ENCODE results near the gene FBLN1.
"Not testable (repeated sequence)": the region's sequence is repeated elsewhere in the genome, so short reads cannot be mapped to it uniquely, and the experiment has no call there.

Gene FBLN1

DNA sequence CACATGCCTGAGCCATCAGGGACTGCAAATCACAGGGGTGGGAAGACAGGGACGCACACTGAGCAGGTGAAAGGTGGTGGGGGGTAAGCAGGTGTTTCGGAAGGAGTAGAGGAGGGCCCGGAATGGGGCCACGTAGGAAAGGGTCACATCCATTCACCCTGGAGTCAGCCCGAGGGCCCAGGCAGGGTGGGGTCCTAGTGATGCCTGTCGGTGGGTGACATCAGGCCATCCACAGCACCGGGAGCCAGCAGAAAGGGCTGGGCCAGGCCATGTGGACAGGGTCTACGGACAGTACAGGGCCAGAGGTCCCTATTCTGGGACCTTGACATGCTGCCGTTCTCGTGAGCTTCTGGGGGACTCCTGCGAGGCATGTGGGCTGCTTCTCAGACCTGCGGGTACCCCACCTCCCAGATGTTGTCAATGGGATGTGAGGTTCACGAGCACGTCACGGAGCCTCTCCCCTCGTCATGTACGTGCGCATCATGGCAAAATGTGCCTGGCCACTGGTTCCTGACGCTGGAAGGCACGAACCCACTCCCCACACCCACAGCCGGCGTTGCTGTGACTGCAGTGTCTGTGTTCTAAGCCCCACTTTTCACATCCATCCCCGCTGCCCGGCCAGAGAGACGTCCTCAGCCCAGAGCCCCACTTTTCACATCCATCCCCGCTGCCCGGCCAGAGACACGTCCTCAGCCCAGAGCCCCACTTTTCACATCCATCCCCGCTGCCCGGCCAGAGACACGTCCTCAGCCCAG lies 84.1 kb downstream of the FBLN1 start:
- DNase-seq (ENCODE audit: low read depth, low spot score): no peak
- H3K4me3 ChIP-seq (ENCODE audit: low read length): no peak overlapping the region

DNA sequence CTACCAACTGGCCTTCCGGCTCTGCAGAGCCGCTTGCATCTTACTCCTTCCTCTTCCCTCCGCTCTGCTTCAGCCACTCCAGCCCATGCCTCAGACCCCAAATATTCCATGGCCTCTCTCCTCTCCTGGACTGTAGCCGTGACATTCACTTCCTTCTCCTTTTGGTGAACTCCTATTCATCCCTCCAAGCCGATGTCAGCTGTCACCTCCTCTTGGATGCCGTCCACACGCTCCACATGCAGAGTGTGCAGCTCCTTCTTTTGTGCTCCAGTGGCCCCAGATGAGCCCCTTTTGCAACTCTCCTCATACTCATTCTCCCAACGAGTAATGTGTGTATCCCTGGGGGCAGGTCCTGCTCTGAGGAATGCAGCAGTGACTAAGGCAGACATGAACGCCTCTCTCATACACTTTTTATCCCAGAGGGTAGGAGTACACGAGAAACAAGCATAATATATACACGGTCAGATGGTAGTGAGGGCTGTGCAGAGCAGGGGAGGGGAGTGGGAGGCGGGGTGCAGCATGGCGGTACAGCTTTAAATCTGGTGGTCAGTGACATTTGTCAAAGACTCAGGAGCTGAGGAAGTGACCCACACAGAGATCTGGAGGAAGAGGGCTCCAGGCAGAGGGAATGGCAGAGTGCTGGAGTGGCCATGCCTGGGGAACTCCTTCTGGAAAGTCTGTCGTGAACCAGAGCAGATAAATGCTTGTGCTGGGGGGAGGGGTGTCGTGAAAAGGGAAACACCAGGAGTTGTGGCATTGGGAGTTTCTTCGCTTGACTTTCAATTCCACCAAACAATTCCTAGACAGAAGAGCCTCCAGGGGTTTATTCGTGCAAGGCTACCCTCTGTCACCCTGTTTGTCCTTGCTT lies 85.2 kb downstream of the FBLN1 start:
- no peak for DNase-seq (ENCODE audit: low read depth, low spot score)
- no peak overlapping the region for H3K4me3 ChIP-seq (ENCODE audit: low read length)

DNA sequence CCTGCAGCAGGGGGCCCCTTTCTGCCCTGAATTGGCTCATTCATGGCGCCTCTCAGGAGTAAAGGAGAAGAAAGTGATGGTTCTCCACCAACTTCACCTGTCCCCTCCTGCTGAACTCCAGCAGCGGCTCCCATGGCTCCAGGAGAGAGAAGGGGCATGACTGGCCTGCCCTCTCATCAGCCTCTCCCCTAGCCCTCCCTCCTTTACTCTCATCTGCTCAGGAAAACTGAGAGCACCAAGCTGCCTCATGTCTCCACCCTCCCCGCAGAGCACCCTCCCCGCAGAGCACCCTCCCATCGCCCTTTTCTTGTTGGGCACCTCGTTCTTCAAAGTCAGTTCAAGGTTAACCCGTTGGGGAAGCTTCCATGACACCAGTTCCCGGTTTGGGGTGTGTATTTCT lies 86.9 kb downstream of the FBLN1 start:
- no peak for DNase-seq (ENCODE audit: low read depth, low spot score)

DNA sequence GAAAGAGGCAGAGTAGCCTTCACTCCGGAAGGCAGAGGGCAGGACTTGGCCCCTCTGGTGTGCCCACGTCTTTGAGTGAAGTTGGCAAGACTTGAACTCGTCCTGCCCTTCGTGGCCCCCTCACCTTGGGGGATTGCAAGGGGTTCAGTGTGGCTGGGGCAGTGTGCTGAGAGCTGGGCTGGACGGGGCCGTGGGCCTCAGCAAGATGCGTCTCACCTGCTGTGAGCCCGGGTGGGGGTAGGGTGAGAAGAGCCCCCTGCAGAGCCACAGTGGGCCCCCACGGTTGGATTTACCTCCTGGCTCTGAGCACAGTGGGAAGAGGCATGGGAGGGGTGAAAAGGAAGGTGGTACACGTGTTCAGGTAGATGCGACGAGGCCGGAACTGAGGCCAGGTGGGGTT lies 87.6 kb downstream of the FBLN1 start:
- H3K4me3 ChIP-seq (ENCODE audit: low read length): no peak overlapping the region

More for the DNA sequence above, 86.9 kb downstream of the FBLN1 start:
- H3K4me3 ChIP-seq (ENCODE audit: low read length): no peak overlapping the region

GRCh38 chr22:45591633-45592213 lies 89.0 kb downstream of the FBLN1 start:
- DNase-seq (ENCODE audit: low read depth, low spot score); H3K4me3 ChIP-seq (ENCODE audit: low read length): not testable (repeated sequence)

More for the DNA sequence above, 87.6 kb downstream of the FBLN1 start:
- no peak for DNase-seq (ENCODE audit: low read depth, low spot score)

GRCh38 chr22:45594123-45594941 lies 91.6 kb downstream of the FBLN1 start:
- H3K4me3 ChIP-seq (ENCODE audit: low read length): no peak overlapping the region
- no peak for DNase-seq (ENCODE audit: low read depth, low spot score)

DNA sequence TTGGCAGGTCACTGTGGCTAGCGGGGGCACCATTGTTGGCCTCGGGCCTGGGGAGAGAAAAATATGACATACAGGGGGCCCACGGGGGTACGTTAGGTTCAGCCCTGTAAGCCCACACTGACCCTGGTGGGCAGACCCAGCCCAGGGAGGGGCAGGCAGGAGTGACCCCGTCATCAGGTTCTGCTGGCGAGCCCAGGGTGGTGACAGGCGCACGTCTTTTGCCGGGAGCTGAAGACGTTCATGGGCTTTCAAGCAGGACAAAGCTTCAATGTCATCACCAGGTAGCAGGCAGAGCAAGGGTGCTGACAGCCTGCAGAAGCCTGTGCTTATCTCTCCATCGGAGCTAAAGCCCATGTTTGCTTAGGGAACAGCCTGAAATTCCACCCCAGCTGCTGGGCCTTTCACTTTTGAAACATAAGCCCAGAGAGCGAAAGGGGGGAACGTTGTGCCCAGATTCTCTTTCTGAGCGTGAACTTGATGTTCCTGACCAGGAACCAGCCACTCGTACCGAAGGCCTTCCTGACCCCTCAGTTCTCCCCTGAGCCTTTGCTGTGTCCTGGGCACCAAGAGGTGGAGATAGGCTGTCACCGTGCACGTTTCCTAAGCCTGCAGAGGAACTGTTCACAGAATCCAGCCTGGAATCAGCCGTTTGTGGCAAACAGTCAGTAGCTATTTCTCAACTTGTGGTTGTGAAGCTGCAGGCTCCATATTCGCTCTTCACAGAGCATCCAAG lies 94.9 kb downstream of the FBLN1 start:
- no peak overlapping the region for H3K4me3 ChIP-seq (ENCODE audit: low read length)
- DNase-seq (ENCODE audit: low read depth, low spot score): no peak

DNA sequence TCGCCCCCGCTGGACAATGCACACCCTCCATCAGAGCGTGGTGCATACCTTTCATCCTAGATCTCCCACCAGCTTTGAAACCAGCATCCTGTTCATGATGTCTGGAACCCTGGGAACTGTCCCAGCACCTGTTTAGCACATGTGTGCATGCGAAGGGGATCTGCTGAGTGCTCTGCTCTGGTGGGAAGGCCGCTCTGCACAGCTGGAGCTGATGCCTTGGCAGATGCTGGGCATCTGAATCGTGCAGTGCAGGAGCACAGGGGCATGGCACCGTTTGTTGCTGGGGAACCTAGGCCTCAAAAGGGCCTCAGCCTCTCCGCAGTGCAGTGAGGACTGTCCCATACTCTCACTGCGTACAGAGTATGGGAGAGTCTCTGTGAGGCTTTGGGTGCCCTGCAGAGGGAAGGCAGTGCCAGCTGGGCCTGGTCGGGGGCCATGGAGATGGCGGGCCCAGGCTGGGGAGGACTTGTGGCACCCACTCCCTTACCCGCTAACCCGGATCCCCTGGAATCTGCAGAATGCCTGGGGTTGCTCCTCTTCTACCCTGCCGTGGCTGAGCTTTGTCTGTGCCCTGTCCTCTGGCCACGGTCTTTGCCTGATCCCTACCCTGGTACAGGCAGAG lies 96.0 kb downstream of the FBLN1 start:
- no peak overlapping the region for H3K4me3 ChIP-seq (ENCODE audit: low read length)
- DNase-seq (ENCODE audit: low read depth, low spot score): no peak

GRCh38 chr22:45599836-45600577 lies 97.3 kb downstream of the FBLN1 start:
- no peak overlapping the region for H3K4me3 ChIP-seq (ENCODE audit: low read length)
- no peak for DNase-seq (ENCODE audit: low read depth, low spot score)

DNA sequence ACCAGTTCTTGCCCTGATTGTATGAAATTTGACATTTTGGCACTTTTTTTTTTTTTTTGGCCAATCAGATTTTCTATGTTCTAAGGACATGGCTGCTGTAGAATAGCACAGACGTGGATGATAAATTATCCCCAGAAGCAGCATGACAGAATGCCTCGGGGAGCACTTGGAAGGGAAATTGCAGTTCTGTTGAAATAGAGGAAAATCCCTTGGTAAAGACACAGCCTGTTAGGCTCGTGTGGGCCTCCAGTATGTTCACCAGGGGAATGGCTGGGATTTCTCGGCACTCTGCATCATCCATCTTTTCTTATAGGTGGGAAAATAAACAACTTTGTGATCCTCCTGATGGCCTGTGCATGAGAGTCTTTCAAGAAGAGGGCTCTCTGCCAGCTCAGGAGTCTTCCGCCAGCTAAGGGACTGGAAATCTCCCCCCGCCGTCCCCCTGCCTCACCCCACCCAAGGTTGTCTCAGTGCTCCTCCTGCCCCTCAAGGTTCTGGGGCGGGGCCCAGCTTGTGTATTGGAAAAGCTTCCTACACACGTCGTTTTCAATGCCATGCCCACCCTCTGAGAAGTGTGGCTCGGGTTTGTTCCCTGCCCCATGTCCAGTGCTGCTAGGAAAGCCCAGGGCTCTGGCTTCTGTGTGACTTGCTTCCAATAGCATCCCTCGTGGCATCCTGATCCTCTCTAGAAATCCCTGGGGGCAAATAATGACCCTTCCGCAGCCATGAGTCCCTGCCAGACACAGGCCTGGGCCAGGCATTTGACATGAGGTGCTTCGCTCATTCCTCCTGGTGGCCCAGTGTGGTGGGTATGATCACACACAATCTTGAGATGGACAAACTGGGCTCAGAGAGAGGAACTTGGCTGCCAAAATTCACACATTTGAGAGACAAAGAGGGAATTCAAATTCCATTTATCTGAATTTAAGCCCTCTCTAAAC lies 98.4 kb downstream of the FBLN1 start:
- no peak for DNase-seq (ENCODE audit: low read depth, low spot score)
- H3K4me3 ChIP-seq (ENCODE audit: low read length): no peak overlapping the region

- H3K4me3 ChIP-seq (ENCODE audit: low read length): no peak overlapping the region
- no peak for DNase-seq (ENCODE audit: low read depth, low spot score)
These were observed 99.5 kb downstream of the FBLN1 start for GRCh38 chr22:45602004-45602733.

- peak; percentile 39 for DNase-seq (ENCODE audit: low read depth, low spot score)
- H3K4me3 ChIP-seq (ENCODE audit: low read length): no peak overlapping the region
These were observed 100.3 kb downstream of the FBLN1 start for GRCh38 chr22:45602824-45603595.

DNA sequence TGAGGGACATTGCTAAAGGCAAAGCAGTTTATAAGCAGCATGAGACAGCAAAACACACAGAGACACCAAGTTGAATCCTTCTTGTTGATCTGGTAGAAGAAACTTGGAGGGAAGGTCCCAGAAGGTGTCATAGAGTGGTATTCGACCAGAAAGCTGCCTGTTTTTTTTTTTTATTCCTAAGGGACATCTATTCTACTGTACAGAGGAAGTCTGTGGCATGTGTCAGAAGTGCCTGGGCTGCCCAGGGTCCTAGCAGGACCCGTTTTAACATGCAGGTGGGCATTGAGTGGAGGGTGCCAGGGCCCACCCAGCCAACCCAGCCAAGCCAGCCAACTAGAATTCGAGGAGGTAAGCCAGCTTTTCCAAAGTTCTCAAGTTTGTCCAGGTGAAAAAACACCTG lies 100.9 kb downstream of the FBLN1 start:
- H3K4me3 ChIP-seq (ENCODE audit: low read length): no peak overlapping the region
- no peak for DNase-seq (ENCODE audit: low read depth, low spot score)

DNA sequence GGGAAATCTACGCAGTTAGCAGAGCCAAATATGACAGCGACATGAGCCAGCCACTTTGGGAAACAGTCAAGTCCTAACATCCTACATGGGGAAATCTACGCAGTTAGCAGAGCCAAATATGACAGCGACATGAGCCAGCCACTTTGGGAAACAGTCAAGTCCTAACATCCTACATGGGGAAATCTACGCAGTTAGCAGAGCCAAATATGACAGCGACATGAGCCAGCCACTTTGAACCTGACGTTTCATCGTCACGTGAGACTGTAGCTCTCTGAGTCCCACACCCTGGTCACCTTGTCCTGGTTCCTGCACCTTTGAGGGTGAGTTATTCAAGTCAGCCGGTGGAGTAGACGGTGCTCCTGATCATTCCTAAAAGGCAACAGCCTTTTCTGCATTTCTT lies 105.4 kb downstream of the FBLN1 start:
- H3K4me3 ChIP-seq (ENCODE audit: low read length); DNase-seq (ENCODE audit: low read depth, low spot score): not testable (repeated sequence)

- DNase-seq (ENCODE audit: low read depth, low spot score): peak; percentile 36
- no peak overlapping the region for H3K4me3 ChIP-seq (ENCODE audit: low read length)
These were observed 106.1 kb downstream of the FBLN1 start for GRCh38 chr22:45608763-45609180.
